Cardiac septum (tissue), 1 donor: Measurements from ENCODE around the gene PYROXD2. TPM values are rescaled to one million over a fixed set of nuclear protein-coding genes. Genes with fewer than 3 reads are reported as not detected.

Source experiments
- DNase-seq: peaks from one replicate; pipeline ENCODE4 v3.0.0-alpha.2; 2020; ENCODE audit warnings: low spot score
- intact Hi-C: fragments of 100-400 bp; cut with DNase I; formaldehyde crosslinking; loops from one replicate; pipeline ENCODE4 v1.14.0; 2022
- total RNA-seq: library from RNA; stranded (reverse); fragmentation: NEBNext Ultra II Directional; extraction: Animal tissue kit (Norgen Biotek cat#: 25700); gene quantifications from one replicate; pipeline ENCODE4 v1.2.1, GENCODE V29; 2021
- donor health status: DM: no; HTN: no; CAD: no.

PYROXD2 gene
- total RNA-seq, 1 donor from 2014 or later = 11.7 TPM

DNA sequence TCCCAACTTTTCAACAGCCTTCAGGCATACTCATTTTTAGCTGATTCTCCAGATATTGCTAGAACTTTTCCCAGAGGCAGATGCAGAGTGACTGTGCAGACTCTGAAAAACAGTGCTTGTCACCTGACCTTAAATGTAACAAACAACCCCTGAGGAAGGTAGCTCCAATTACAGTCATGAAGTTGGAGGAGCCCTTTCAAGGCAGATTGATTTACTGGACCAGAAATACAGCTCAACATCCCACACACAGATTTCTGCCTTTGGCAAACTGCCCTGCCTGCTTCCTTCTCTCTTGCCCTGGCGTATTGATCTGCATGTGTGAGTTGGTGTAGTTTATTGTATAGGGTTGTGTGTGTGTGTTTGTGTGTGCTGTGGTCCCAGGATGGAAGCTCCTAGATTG, 38.5 kb downstream of the PYROXD2 start:
- intact Hi-C loops = no loop called here
- DNase-seq = no peak

DNA sequence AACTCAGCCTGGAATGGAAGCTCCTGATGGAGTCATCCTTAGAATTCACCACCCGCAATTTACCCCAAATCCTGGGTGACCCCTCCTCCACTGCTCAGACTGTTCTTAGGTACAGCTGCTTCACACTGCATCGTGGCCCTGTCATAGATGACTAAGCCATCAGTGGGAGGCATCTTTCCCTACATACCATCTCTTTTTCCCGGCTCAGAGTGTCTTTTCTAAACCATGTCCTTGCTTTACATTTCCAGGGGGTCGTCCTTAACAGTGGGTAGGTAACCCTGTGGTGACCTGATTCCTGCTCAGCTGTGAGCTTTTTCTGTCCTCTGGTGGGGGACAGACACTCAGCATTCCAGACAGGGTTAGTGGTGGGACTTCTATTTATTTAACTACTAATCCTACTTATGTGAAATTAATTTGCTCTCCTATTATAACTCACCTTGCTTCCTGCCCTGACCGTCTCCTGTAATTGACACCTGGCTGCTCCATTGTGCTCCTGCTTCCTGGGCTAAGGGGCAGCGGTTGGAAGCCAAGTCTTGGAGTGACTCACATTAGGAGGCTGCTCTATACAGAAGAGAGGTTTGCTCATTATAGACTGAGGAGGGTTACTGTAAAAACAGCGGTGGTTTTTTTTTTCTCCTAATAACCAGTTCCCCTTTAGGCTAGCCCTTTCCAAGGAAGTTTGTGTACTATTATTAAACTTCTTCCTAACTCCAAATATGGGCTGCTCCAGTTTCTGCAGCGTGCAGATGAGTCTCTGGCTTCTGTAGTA, 40.6 kb downstream of the PYROXD2 start:
- no peak for DNase-seq
- intact Hi-C loops = no loop called here

DNA sequence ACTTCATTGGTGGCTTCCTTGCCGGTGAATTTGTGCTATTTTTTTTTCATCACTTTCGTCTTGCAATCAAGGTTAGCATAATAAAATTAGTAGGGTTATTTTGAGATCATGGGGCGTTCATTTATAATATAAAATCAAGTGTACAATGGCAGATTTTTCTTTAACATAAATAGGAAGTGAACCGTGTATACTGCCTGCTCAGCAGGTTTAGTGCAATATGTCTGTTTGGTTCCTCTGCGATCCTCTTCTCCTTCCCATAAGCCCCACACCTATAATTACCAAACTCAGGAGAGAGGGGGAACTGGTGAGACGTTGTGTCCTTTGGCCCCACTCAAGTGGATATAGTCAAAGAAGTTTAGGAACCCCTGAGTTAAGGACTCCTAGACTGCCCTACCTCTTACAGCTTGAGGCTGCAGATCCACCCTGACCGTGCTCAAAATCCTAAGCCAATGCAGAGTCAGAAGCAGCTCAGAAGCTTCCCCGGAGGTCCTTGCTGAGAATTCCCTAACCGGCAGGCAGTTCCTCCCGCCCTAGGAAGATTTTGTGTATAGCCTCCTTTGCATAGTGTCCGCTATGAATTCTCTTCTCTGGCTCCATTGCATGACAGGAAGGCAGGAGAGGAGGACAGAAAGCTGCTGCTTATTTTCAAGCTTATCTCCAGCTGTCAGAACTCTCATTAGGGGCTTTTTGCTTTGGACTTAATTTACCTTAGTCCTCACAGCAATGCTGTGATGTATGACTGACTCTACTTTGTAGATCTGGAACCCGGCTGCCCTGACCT, 41.5 kb downstream of the PYROXD2 start:
- DNase-seq = no peak
- intact Hi-C loops = no loop called here

DNA sequence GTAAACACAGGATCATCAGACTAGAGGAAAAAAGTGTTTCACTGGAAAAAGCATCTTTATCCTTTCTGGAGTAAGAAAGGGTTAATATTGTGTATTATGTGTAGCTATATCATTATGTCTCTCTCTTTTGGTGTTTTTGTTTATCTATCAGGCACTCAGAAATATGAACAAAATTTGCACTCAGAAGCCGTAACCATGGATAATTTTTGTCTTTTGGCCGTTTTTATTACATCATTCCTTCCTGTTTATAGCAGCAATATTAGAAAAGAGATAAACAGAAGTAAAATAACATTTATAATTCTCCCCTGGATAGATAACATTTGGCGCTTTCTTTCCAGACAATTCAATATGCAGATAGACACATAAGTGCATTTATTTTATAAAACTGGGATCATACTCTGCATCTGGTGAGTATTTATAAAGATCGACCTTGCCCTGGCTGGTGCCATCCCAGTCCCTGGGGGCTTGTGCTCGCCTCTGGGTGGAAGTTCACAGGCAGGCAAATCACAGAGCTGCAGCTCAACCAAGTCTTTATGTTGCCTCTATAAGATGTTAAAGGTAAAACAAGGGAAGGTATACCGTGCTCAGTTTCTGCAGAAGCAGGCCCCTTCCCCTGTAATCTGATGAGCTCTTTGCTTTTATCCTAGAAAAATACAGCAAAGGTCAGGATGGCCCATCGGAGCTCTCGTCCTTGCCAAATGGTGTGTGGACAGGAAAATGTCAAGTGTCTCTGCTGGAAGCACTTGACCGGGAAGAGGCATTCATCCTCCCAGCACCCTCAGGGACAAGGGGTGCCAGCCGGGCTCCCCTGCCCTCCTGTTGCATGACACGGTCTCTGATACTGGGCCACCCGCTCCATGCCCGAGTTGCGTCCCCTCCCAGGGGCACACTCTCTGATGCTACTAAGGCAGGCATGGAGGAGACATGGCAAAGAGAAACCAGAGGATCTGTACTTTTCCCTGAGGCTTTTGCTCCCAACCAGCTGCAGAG, 43.9 kb downstream of the PYROXD2 start:
- intact Hi-C loops = no loop called here
- DNase-seq = no peak

DNA sequence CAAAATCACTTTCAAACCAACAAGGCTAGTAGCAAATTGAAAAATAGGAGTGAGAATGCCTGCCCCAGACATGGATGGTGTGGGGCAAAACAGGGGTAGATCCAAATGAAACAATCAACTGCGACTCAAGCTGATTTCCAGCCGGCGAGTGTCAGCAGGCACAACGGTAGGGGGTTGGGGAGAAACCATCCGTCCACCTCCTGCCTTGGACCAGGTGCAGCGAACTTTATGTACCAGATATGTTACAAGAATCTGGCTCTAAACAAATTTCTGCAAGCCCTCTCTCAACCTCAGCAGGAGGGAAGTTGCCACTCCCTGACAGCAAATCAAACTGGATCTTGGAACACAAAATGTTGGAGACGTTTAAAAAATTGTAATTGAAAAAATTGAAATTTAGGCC, 45.2 kb downstream of the PYROXD2 start:
- intact Hi-C loops = no loop called here
- DNase-seq = no peak

DNA sequence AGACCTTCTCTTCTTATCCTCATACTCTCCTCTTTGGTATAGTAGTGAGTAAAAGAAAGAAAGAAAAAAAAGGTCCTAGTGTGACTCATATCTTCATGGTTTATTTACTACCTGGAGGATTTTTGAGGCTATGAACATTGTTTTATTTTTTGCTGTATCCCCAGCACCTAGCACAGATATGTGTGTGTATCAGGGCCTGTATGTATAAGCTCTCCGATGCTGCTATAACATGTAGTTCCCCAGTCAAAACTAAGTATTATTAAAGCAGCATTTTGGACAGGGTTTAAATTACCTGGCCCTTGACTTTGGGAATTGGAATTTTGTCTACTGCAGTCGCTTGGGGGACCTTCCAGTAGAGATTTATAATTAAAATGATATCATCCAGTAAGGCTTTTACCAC, 46.3 kb downstream of the PYROXD2 start:
- intact Hi-C loops = no loop called here
- DNase-seq = no peak

DNA sequence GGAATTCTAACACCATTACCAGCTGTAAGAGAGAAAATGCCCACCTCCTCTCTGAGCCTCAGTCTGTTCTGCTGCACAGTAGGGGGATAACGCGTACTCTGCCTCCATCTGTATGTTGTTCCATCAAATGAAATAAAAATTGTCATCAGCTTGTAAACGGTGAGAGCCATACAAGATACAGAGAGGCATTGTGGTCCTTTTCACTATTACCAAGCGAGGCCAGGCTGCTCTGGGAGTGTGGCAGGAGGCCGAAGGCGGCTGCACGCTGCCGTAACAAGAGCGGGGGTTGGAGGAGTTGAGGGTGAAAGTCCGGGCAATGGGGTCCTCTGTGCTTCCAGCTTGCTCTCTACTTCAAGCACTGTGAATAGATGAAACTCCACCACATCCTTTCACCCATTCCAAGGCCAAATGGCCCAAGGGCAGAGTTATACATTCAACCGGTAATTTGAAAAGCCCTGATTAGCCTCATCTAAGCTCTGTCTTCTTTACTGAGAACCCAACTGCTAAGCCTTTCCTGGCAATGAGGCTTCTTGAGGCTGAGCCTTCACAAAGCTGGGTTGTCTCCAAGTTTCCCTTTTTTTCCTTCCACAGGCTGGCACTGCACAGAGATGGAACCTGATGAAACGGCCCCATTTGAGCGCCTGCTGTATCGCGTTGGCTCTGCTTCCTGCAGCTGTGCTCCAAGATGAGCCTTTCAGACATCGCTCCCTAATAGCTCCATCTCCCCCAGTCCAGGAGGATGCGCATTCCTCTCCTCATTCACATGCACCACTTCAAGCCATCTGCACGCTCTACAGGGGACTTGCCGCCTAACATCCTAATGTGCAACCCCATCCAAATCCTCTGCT, 47.2 kb downstream of the PYROXD2 start:
- DNase-seq = no peak
- intact Hi-C loops = no loop called here

DNA sequence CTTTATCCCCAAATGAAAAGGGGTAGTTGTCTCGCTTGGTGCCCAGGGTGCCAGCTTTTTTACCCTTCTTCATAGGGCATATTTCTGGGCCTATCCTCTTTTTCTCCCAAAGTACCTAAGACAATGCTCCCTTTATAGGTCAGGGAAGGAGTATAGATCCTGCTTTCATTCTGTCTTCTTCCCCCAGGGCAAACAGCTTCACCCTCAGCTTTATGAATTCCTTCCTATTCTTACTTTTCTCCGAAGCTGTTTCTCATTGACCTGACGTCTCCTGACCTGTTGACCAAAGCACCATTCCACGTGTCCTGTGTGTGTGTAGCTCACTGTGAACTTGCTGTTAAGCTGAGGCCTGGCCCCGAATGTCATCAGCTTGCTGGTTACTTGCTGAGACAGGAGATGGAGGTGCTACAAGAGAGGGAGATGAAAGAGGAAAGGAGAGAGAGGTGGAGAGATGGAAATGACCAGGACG, 48.9 kb downstream of the PYROXD2 start:
- DNase-seq = no peak
- intact Hi-C loops = no loop called here

DNA sequence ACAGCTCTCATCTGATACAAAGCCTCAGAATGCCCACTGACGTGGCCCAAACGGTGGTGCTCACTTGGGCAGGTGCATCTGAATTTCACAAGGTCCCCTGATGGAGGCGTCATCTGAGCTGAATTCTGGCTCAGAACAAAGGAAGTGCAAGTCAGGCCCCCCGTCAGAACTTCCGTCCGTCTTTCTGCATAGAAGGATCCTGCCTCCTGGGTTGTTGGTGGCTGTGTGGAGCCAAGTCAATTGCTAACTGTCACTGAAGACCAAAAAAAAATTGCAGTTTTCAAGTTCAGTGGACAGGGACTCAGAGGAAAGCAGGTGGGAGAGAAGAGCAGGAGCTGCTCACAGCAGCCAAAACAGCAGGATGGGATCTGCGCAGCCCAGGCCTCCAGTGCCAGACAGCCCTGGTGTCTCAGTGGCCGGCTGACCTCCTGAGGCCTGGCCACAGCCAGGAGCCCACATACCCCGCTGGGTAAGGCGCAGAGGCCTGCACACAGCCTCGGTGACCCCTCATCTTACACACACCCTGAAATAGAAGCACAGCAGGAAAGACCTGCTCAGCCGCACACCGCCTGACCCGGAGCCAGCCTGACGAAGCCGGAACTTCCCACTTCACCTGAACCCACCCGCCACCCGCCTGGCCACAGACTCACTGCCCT, 49.4 kb downstream of the PYROXD2 start:
- intact Hi-C loops = no loop called here
- DNase-seq = no peak

DNA sequence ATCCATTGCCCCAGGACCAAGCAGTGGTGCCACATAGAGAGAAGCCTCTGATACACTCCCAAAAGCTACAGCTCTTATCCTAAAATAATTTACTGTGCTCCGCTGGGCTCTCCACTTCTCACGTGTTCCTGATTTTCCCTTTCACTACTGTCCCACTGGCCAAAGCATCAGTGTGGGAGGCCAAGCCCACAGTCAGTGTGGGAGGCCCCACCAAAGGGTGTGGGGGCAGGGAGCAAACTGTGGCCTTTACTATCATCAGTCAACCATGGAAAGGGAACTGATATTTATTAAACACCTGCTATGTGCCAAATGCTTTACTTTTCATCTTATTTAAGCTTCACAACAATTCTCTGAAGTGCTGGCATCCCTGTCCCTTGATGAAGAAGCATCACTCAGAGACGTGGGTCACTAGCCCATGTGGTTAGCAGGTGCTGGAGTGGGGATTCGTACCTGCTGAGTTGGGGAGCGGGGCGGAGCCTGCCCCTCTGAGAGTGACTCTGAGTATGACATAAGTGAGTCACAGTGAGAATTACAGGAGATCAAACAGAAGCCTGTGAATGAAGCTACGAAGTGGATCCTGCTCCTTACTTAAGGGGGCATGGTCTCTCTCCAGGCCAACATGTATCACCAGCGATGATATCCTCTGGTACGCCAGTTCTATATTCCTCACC, 50.4 kb downstream of the PYROXD2 start:
- no peak for DNase-seq
- intact Hi-C loops = no loop called here

DNA sequence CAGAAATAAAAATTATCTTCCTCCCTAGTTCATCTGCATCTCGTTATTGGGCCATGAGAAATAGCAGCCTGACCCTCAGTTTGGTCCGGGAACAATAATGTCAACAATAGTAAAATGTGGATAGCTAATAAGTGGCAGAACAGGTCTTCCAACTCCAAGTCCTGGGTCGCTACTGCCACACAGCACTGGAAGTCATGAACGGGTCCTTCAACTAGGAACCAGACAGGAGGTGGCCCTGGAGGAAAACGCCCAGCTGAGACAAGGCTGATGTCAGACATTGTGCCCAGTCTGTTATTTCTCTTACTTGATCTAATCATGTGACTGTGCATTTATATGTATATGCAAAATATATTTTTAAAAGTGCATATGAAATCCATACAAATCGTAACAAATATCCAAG, 51.8 kb downstream of the PYROXD2 start:
- no peak for DNase-seq
- intact Hi-C loops = no loop called here

DNA sequence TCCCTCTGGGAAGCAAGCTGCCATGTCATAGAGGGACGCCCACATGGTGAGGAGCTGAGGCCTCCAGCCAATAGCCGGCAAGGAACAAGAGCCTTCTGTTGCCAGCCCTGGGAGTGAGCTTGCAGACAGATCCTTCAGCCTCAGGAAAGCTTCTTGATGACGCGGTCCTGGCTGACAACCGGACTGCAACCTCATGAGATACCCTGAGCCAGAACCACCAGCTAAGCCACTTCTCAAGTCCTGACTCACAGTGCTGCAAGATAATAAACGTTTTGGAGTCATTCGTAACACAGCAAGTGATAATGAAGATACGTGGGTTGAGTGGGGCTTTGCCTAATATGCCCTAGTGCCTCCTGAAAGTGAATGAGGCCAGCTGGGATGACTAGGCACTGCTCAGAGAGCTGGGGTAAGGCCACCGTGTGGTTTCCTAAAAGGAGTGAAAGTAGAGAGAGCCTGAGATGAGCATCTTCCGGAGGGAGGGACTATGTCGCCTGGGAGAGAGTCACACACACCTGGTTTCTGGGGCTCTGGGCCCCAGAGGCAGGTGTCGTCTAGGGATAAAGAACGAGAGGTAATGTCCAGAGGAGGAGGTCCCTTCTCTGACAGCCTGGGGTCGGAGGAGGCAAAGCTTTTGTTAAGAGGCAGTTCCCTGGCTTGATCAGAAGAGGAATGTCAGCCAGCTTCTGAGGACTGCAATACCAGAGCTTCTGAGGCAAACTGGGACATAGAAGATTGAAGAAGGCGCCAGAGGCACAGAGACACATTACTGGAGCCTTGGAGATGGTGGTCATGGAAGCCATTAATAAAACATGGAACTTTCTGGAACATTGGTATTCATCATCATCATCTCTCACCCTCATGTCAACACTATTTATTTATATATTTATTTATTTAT, 53.6 kb downstream of the PYROXD2 start:
- DNase-seq = peak; percentile 85
- intact Hi-C loops = no loop called here

DNA sequence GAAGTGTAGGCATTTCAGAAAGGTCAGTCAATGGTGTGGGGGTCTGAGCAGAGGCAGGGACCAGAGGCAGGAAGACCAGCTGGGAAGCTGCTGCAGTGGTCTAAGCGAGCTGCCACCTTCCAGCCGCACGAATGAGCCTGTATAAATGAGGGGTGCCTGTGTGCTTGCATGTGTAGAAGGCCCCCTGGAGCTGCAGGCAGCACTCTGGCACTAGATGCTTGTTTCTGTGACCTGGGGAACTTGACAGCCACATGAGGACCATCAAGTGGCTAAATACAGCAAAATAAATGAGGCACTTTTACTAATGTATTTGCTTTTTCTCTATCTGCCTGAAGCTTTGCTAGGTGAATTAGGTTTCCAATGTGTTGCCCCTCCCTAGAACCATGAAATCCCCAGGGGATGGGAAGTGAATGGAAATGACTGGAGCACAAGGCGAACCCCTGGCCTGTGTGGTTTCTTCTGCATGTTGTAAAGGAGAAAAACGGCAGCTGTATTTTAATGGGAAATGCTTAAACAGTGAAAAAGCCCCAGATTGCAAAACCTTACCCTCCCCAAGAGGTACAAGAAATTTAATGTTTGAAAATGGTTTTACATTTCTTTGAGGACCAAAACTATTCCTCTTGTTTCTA, 57.7 kb downstream of the PYROXD2 start:
- intact Hi-C loops = no loop called here
- no peak for DNase-seq

DNA sequence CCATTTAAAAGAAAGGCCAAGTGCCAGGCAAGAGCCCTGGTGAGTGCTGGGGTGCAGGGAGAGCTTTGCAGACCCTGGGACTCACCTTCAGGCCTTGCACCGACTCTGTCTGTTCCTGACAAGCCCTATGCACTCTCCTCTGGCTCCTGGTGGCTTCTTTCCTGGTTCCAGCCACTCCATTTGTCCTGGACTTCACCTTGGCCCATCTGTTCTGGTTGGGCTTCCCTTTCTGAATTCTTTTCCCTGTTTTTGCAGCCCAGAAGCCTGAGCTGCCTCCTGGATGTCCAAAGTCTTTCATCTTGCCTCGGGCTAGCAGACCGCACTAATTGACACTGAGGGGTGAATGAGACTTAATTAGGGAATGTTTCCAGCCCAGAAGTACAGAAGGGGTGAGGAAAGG, 60.5 kb downstream of the PYROXD2 start:
- no peak for DNase-seq
- intact Hi-C loops = no loop called here

DNA sequence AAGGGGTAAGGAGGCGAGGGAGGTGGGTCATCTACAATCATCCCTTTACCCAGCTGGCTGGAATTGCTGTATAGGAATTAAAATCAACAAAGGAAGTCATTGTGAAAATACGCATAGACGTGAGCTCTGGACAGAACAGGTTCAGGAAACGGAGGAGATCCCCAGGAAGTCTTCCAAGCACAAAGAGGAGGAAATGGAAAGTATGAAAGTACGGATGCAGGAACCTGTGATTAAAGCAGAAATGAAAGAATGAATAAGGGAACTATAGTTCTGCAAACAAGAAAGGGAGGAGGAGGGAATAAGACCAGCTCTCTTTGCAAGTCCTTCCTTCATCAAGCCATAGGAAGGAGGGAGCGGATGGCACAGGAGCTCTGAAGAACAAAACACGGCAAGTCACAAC, 61.8 kb downstream of the PYROXD2 start:
- intact Hi-C loops = no loop called here
- DNase-seq = no peak

DNA sequence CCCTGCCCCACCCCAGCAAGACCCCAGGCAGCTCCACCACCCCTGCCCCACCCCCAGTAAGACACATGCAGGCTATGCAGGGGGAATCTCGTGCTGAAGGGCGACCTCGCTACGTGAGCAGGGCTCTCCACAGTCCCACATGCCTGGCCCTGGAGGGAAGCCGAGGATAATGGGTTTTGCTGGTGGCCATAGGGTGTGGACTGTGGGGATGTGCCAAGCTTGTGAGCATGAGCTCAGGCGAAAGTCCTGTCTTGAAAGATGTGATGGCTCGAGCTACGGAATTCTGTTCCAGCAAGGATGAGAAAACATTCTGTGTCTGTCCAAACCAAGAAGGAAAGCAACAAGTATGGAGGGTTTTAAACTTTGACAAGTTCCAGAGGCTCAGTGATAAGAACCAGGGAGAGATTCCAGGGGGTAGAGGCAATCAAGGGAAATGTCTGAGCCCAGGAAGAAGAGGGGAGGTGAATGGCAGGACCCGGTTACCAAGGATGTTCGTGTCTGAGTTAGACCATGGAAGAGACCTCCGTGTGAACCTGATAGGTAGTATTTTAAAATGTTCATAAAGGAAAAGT, 63.1 kb downstream of the PYROXD2 start:
- no peak for DNase-seq
- intact Hi-C loops = no loop called here
